AG04450 (cell line): ENCODE data around the gene NRCAM. TPM values are rescaled to one million over a fixed set of nuclear protein-coding genes. Genes with fewer than 3 reads are reported as not detected.

Source experiments
- CTCF ChIA-PET: fragments of 300-600, 350-600 bp; formaldehyde crosslinking; extraction: SDS; loops from one replicate; lab custom pipeline; 2022; ENCODE audit warnings: antibody characterized with exemption, inconsistent platforms; lab: Charles Lee
- POLR2A ChIA-PET: fragments of 350-600 bp; formaldehyde crosslinking; extraction: SDS; loops from one replicate; lab custom pipeline; 2021; ENCODE audit warnings: antibody characterized with exemption, inconsistent platforms; lab: Yijun Ruan, JAX
- DNase-seq: peaks from one replicate; pipeline ENCODE4 v3.0.0-alpha.2; 2011; ENCODE audit warnings: low read depth, low spot score
- H3K27ac ChIP-seq: one replicate; pipeline ENCODE4 v1.5.1; 2012; ENCODE audit warnings: low read depth, low read length, control low read depth
- H3K27me3 ChIP-seq: one replicate; pipeline ENCODE4 v1.6.0; 2012; ENCODE audit warnings: low read length; ENCODE audit not compliant: control insufficient read depth, insufficient read depth
- H3K4me3 ChIP-seq: 2 replicates; pipeline ENCODE4 v1.5.1; 2011; ENCODE audit warnings: mild to moderate bottlenecking, low read depth, low read length, control low read depth
- H3K9me3 ChIP-seq: 2 replicates; pipeline ENCODE4 v1.5.1; 2012; ENCODE audit warnings: low read length; ENCODE audit not compliant: control insufficient read depth, insufficient read depth
- CTCF ChIP-seq: IDR thresholded peaks from 2 replicates; pipeline ENCODE4 v1.5.1; 2011; ENCODE audit warnings: low read depth, low read length, control low read depth, inconsistent platforms
- polyA plus RNA-seq: library from polyadenylated mRNA; depleted of rRNA; stranded (reverse); fragments of >200 nt; gene quantifications from 2 replicates; pipeline ENCODE4 v1.2.3, GENCODE V29; 2011

NRCAM gene
- polyA plus RNA-seq, 1 experiment, result 0.66 TPM

- ChIA-PET POLR2A (no interaction called here), CTCF (interaction anchor here (1.1 to 2.1 kb wide), 2 partner anchors 15 to 331 kb away, joined by 4 to 12 read pairs; no protein-coding TSS in a partner anchor)
- Histone ChIP-seq H3K27me3 (no peaks in the 10 kb centered on the region), H3K9me3 (no peaks in the 10 kb centered on the region), H3K27ac (no peak overlapping the region), H3K4me3 (no peak overlapping the region)
- DNase-seq, result no peak
- TF ChIP-seq CTCF, result no peak
Observed at GRCh38 chr7:108166687-108167086, 289.5 kb downstream of the NRCAM start.

GRCh38 chr7:108165723-108166122 lies 290.5 kb downstream of the NRCAM start:
- ChIA-PET CTCF (interaction anchor here (1.0 to 2.1 kb wide), 2 partner anchors 16 to 332 kb away, joined by 4 to 12 read pairs; no protein-coding TSS in a partner anchor), POLR2A (no interaction called here)
- no peak for DNase-seq
- no peaks in the 10 kb centered on the region for H3K9me3 ChIP-seq
- H3K27ac ChIP-seq, result no peak overlapping the region
- TF ChIP-seq CTCF, result no peak
- H3K4me3 ChIP-seq, result no peak overlapping the region
- H3K27me3 ChIP-seq, result no peaks in the 10 kb centered on the region

- no peak for TF ChIP-seq CTCF
- no peaks in the 10 kb centered on the region for H3K27me3 ChIP-seq
- H3K27ac ChIP-seq, result no peak overlapping the region
- no peak overlapping the region for H3K4me3 ChIP-seq
- H3K9me3 ChIP-seq, result no peaks in the 10 kb centered on the region
- DNase-seq, result no peak
- CTCF ChIA-PET, result interaction anchor here (0.8 to 1.0 kb wide), 2 partner anchors 16 to 286 kb away, joined by 3 to 4 read pairs; no protein-coding TSS in a partner anchor
- POLR2A ChIA-PET, result no interaction called here
Observed at GRCh38 chr7:108164946-108165345, 291.3 kb downstream of the NRCAM start.

GRCh38 chr7:108164342-108164741 lies 291.9 kb downstream of the NRCAM start:
- ChIA-PET POLR2A (no interaction called here), CTCF (no interaction called here)
- no peak overlapping the region for H3K4me3 ChIP-seq
- no peaks in the 10 kb centered on the region for H3K9me3 ChIP-seq
- TF ChIP-seq CTCF, result no peak
- H3K27ac ChIP-seq, result no peak overlapping the region
- DNase-seq, result no peak
- no peaks in the 10 kb centered on the region for H3K27me3 ChIP-seq

GRCh38 chr7:108158776-108159175 lies 297.5 kb downstream of the NRCAM start:
- CTCF ChIA-PET, result interaction anchor here (1.0 to 1.5 kb wide), 2 partner anchors 13 to 338 kb away, joined by 3 to 4 read pairs; no protein-coding TSS in a partner anchor
- Histone ChIP-seq H3K4me3 (no peak overlapping the region), H3K27me3 (no peaks in the 10 kb centered on the region), H3K27ac (no peak overlapping the region), H3K9me3 (no peaks in the 10 kb centered on the region)
- POLR2A ChIA-PET, result no interaction called here
- DNase-seq, result no peak
- TF ChIP-seq CTCF, result no peak
